Left cardiac atrium (tissue), 4 donors: ENCODE results near the gene IDH3B. TPM values are rescaled to one million over a fixed set of nuclear protein-coding genes. Genes with fewer than 3 reads are reported as not detected.

ENCODE experiments used
- ATAC-seq, 2 donors: fragments of 200-7000 bp; cut with Tn5 transposase; one replicate each; pipeline ENCODE4 v1.9.1; 2020; ENCODE audit warnings: mild to moderate bottlenecking in 2 of 2, moderate library complexity in 2 of 2
- DNase-seq: peaks from one replicate; pipeline ENCODE4 v3.0.0-alpha.2; 2020
- intact Hi-C, 2 donors: fragments of 100-400 bp; cut with DNase I; formaldehyde crosslinking; loops; one replicate each; pipeline versions ENCODE4 v1.14.1 to v1.15.1; 2022 to 2023
- microRNA-seq, 2 donors: library from miRNA; unstranded; fragments of <30 nt; microRNA quantifications; one replicate each; pipeline ENCODE4 v1.2.0, GENCODE V29; 2020
- total RNA-seq, 2 donors: library from RNA; stranded (reverse); fragmentation: NEBNext Ultra II Directional; extraction: Animal tissue kit (Norgen Biotek cat#: 25700); gene quantifications; one replicate each; pipeline ENCODE4 v1.2.1, GENCODE V29; 2021
- donor health status: DM: no; HTN: yes; CAD: no.
- donor health status: DM: no; HTN: yes; CAD: no; lungs with severe emphysema.
- donor health status: DM: yes; HTN: yes; CAD: no.
- donor health status: Dilated cardiomyopathy.

Gene IDH3B
- total RNA-seq, 2 donors from 2014 or later: 149 to 166 TPM

GRCh38 chr20:2633381-2633780 is 30.6 kb downstream of the IDH3B start:
- intact Hi-C loops: no loop called here
- ATAC-seq: no peak

GRCh38 chr20:2631228-2631627 is 32.8 kb downstream of the IDH3B start:
- no peak for DNase-seq
- intact Hi-C loops: no loop called here
- ATAC-seq: no peak

More at GRCh38 chr20:2633381-2633780, 30.6 kb downstream of the IDH3B start:
- no peak for DNase-seq

GRCh38 chr20:2626853-2627541 is 37.0 kb downstream of the IDH3B start:
- DNase-seq: no peak
- ATAC-seq: no peak
- intact Hi-C loops: no loop called here

- intact Hi-C loops: no loop called here
- ATAC-seq (no peak), DNase-seq (no peak)
Measured at GRCh38 chr20:2625062-2625461, 39.0 kb downstream of the IDH3B start.

- ATAC-seq (peak in 1 of 2 donors; percentile 79), DNase-seq (no peak)
- intact Hi-C loops: no loop called here
Measured at GRCh38 chr20:2624190-2624589, 39.8 kb downstream of the IDH3B start.

- no peak for ATAC-seq
- intact Hi-C loops: no loop called here
- no peak for DNase-seq
Measured at GRCh38 chr20:2619961-2620595, 43.9 kb downstream of the IDH3B start.

GRCh38 chr20:2619337-2619736 is 44.7 kb downstream of the IDH3B start:
- DNase-seq (no peak), ATAC-seq (no peak)
- intact Hi-C loops: no loop called here

- DNase-seq (no peak), ATAC-seq (no peak)
- intact Hi-C loops: no loop called here
Measured at GRCh38 chr20:2618815-2619214, 45.2 kb downstream of the IDH3B start.

GRCh38 chr20:2617099-2617714 is 46.8 kb downstream of the IDH3B start:
- no peak for ATAC-seq
- no peak for DNase-seq
- intact Hi-C loops: no loop called here

- ATAC-seq: no peak
- no peak for DNase-seq
- intact Hi-C loops: no loop called here
Measured at GRCh38 chr20:2616634-2617033, 47.4 kb downstream of the IDH3B start.

- no peak for DNase-seq
- intact Hi-C loops: no loop called here
Measured at GRCh38 chr20:2612073-2612472, 51.9 kb downstream of the IDH3B start.

GRCh38 chr20:2610941-2611720 is 52.9 kb downstream of the IDH3B start:
- intact Hi-C loops: no loop called here
- no peak for ATAC-seq
- DNase-seq: no peak

More at GRCh38 chr20:2612073-2612472, 51.9 kb downstream of the IDH3B start:
- no peak for ATAC-seq

GRCh38 chr20:2610326-2610725 is 53.7 kb downstream of the IDH3B start:
- DNase-seq: no peak
- no peak for ATAC-seq
- intact Hi-C loops: no loop called here

Small RNA genes lying within 50 kb of the gene (microRNA-seq; reads per million reads assigned to microRNA genes)
- gene MIR1292: 0.27 to 1.4 reads per million in 2 donors

Other genes starting within 250 kb of the IDH3B start
- 10 to 100 TPM; 49.5 to 79.4 TPM for gene SNRPB, start 193.4 kb downstream of the IDH3B start, total RNA-seq
- 1 to 10 TPM; 6.5 to 7.0 TPM for gene ZNF343, start 155.3 kb downstream of the IDH3B start, total RNA-seq
- gene TMC2, start 127.6 kb downstream of the IDH3B start, total RNA-seq: under 1 TPM in 1 of 2 donors, not detected in 1; 0.06 TPM
- 10 to 100 TPM; 63.3 to 91.3 TPM for gene NOP56, start 11.6 kb downstream of the IDH3B start, total RNA-seq
- 1 to 10 TPM; 4.4 to 6.5 TPM for gene EBF4, start 28.6 kb upstream of the IDH3B start, total RNA-seq
- 1 to 10 TPM; 4.3 to 8.7 TPM for gene CPXM1, start 136.4 kb upstream of the IDH3B start, total RNA-seq
- not detected for gene C20orf141, start 150.8 kb upstream of the IDH3B start, total RNA-seq
- not detected for gene TMEM239, start 152.1 kb upstream of the IDH3B start, total RNA-seq
- gene PCED1A, start 176.4 kb upstream of the IDH3B start, total RNA-seq: 10 to 100 TPM; 13.0 to 18.0 TPM
- 10 to 100 TPM; 22.1 to 24.4 TPM for gene VPS16, start 176.5 kb upstream of the IDH3B start, total RNA-seq
- gene PTPRA, start 209.3 kb upstream of the IDH3B start, total RNA-seq: 10 to 100 TPM; 35.4 to 38.6 TPM